HepG2 (cell line): ENCODE data around the gene KIF3C. TPM values are rescaled to one million over a fixed set of nuclear protein-coding genes. Genes with fewer than 3 reads are reported as not detected.

Source experiments
- DNMT1 ChIP-seq: sonication (generic); formaldehyde crosslinking; IDR thresholded peaks from 2 replicates; pipeline ENCODE4 v1.5.1; 2020; ENCODE audit warnings: mild to moderate bottlenecking, missing genetic modification reagents
- GLI4 ChIP-seq: sonication (generic); formaldehyde crosslinking; IDR thresholded peaks from 2 replicates; pipeline ENCODE4 v1.5.1; 2020; ENCODE audit warnings: missing genetic modification reagents, mild to moderate bottlenecking, moderate library complexity, borderline replicate concordance
- KLF13 ChIP-seq: sonication (generic); formaldehyde crosslinking; IDR thresholded peaks from 2 replicates; pipeline ENCODE4 v1.4.0; 2020; ENCODE audit warnings: mild to moderate bottlenecking, missing genetic modification reagents
- MATR3 ChIP-seq: sonication (generic); formaldehyde crosslinking; IDR thresholded peaks from 2 replicates; pipeline ENCODE4 v1.4.0; 2020; ENCODE audit warnings: missing genetic modification reagents
- MTA3 ChIP-seq: sonication (generic); formaldehyde crosslinking; IDR thresholded peaks from 2 replicates; pipeline ENCODE4 v1.4.0; 2020; ENCODE audit warnings: missing genetic modification reagents
- MTF1 ChIP-seq: sonication (generic); formaldehyde crosslinking; IDR thresholded peaks from 2 replicates; pipeline ENCODE4 v1.5.0; 2020; ENCODE audit warnings: missing genetic modification reagents
- MTF2 ChIP-seq: sonication (generic); formaldehyde crosslinking; IDR thresholded peaks from 2 replicates; pipeline ENCODE4 v1.5.0; 2020; ENCODE audit warnings: missing genetic modification reagents, borderline replicate concordance
- RBM22 ChIP-seq: fragments of 200-400 bp; formaldehyde crosslinking; optimal IDR thresholded peaks from 2 replicates; pipeline ENCODE3; 2017; ENCODE audit warnings: mild to moderate bottlenecking, low read length, moderate library complexity
- REXO4 ChIP-seq: sonication (generic); formaldehyde crosslinking; IDR thresholded peaks from 2 replicates; pipeline ENCODE4 v1.8.0; 2022; ENCODE audit warnings: missing genetic modification reagents, mild to moderate bottlenecking, borderline replicate concordance
- SAP130 ChIP-seq: IDR thresholded peaks from 2 replicates; pipeline ENCODE4 v1.6.1; 2016; ENCODE audit warnings: low read depth
- SATB2 ChIP-seq: sonication (generic); formaldehyde crosslinking; IDR thresholded peaks from 2 replicates; pipeline ENCODE4 v1.5.0; 2020; ENCODE audit warnings: missing genetic modification reagents
- SNAPC2 ChIP-seq: sonication (generic); formaldehyde crosslinking; IDR thresholded peaks from 2 replicates; pipeline ENCODE4 v1.8.1; 2022; ENCODE audit warnings: mild to moderate bottlenecking, missing genetic modification reagents
- SOX5 ChIP-seq: IDR thresholded peaks from 2 replicates; pipeline ENCODE4 v1.6.1; 2016; ENCODE audit warnings: borderline replicate concordance
- ZBTB7B ChIP-seq: sonication (generic); formaldehyde crosslinking; IDR thresholded peaks from 2 replicates; pipeline ENCODE4 v1.4.0; 2020; ENCODE audit warnings: missing genetic modification reagents
- ZNF274 ChIP-seq: sonication (generic); formaldehyde crosslinking; IDR thresholded peaks from 2 replicates; pipeline ENCODE4 v1.5.1; 2020; ENCODE audit warnings: mild to moderate bottlenecking, missing genetic modification reagents
- ZNF510 ChIP-seq: sonication (generic); formaldehyde crosslinking; IDR thresholded peaks from 2 replicates; pipeline ENCODE4 v1.4.0; 2020; ENCODE audit warnings: low read depth, mild to moderate bottlenecking, missing genetic modification reagents
- ZNF547 ChIP-seq: sonication (generic); formaldehyde crosslinking; IDR thresholded peaks from 2 replicates; pipeline ENCODE4 v1.5.1; 2020; ENCODE audit warnings: mild to moderate bottlenecking, missing genetic modification reagents
- ZNF577 ChIP-seq: sonication (generic); formaldehyde crosslinking; IDR thresholded peaks from 2 replicates; pipeline ENCODE4 v1.4.0; 2020; ENCODE audit warnings: mild to moderate bottlenecking, low read depth, missing genetic modification reagents, borderline replicate concordance
- ZNF644 ChIP-seq: IDR thresholded peaks from 2 replicates; pipeline ENCODE4 v1.6.1; 2016; ENCODE audit warnings: low read depth
- ZNF703 ChIP-seq: sonication (generic); formaldehyde crosslinking; IDR thresholded peaks from 2 replicates; pipeline ENCODE4 v1.5.1; 2020; ENCODE audit warnings: missing genetic modification reagents, mild to moderate bottlenecking, moderate library complexity, borderline replicate concordance
- polyA plus RNA-seq, 8 experiments: library from polyadenylated mRNA; depleted of rRNA in 3 of 8; stranded (reverse) in 7 of 8; unstranded in 1 of 8; fragments of >200 nt; fragmentation: Illumina TruSeq in 4 of 8; extraction: Trizol in 4 of 8; gene quantifications; 2 replicates each; pipeline versions ENCODE4 v1.2.1 to v1.2.3, GENCODE V29; 2011 to 2016; ENCODE audit warnings: low read depth in 4 of 8, missing spikeins in 1 of 8, mixed read lengths in 1 of 8; ENCODE audit not compliant: insufficient read depth in 1 of 8
- total RNA-seq, 5 experiments: library from RNA; depleted of rRNA; stranded (reverse); fragments of >200 nt; fragmentation: Illumina TruSeq; extraction: Trizol; gene quantifications; 2 replicates each; pipeline ENCODE4 v1.2.3, GENCODE V29; 2016; ENCODE audit warnings: low read depth in 1 of 5
- TF ChIP-seq, protein P1 (sequence below), 2 experiments: sonication (generic) in 1 of 2; formaldehyde crosslinking in 1 of 2; IDR thresholded peaks; 2 replicates each; pipeline versions ENCODE4 v1.5.1 to v1.6.1; 2011 to 2020; ENCODE audit warnings: borderline replicate concordance in 1 of 2, low read depth in 1 of 2, low read length in 1 of 2, mild to moderate bottlenecking in 1 of 2, missing genetic modification reagents in 1 of 2, moderate library complexity in 1 of 2
- TF ChIP-seq, protein P2 (sequence below): IDR thresholded peaks from 2 replicates; pipeline ENCODE4 v1.6.1; 2016; ENCODE audit warnings: control low read depth
- TF ChIP-seq, protein P3 (sequence below): sonication (generic); formaldehyde crosslinking; IDR thresholded peaks from 2 replicates; pipeline ENCODE4 v1.5.1; 2020; ENCODE audit warnings: missing genetic modification reagents, mild to moderate bottlenecking, borderline replicate concordance
- TF ChIP-seq, protein P4 (sequence below): sonication (generic); formaldehyde crosslinking; IDR thresholded peaks from 2 replicates; pipeline ENCODE4 v1.4.0; 2020; ENCODE audit warnings: missing genetic modification reagents

KIF3C gene
- total and polyA plus RNA-seq, 2 of the 13 experiments (the other 11 are each of a cell fraction or from before 2014, with no cell fraction given), result 3.6 to 4.9 TPM

DNA sequence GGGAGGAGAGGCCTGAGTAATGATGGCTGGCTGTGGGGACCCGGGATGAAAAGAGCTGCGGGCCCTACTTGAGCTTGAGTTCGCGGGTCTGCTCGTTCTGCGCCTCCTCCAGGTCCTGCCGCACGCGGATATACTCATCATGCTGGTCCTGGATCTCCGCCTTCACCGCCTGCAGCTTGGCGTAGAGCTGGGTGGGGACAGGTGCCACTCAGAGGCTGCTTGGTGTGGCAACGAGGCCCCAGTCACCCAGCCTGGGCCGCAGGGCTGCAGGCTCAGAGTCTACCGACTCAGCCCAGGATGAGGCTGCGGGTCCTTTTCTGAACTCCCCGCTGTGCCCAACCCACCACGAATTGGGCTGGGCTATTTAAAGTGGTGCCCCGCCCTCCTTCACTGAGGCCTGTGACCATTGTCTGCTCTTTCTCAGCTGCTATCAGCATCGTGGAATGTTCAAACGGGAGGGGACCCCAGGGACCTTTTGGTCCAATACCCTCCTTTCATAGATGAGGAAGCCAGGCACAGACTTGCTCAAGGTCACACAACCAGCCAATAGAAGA is 28.0 kb downstream of the KIF3C start (continued):
- no peak for TF ChIP-seq ZNF510
- TF ChIP-seq, protein P1, sequence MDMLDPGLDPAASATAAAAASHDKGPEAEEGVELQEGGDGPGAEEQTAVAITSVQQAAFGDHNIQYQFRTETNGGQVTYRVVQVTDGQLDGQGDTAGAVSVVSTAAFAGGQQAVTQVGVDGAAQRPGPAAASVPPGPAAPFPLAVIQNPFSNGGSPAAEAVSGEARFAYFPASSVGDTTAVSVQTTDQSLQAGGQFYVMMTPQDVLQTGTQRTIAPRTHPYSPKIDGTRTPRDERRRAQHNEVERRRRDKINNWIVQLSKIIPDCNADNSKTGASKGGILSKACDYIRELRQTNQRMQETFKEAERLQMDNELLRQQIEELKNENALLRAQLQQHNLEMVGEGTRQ (IDR thresholded peaks at IDR 0.05; ENCODE audit: low read depth, low read length), result no peak
- TF ChIP-seq, protein P1 (CRISPR knock-in tag; IDR thresholded peaks at IDR 0.05; ENCODE audit: borderline replicate concordance), result no peak
- TF ChIP-seq REXO4 (CRISPR knock-in tag), result no peak
- TF ChIP-seq, protein P2, sequence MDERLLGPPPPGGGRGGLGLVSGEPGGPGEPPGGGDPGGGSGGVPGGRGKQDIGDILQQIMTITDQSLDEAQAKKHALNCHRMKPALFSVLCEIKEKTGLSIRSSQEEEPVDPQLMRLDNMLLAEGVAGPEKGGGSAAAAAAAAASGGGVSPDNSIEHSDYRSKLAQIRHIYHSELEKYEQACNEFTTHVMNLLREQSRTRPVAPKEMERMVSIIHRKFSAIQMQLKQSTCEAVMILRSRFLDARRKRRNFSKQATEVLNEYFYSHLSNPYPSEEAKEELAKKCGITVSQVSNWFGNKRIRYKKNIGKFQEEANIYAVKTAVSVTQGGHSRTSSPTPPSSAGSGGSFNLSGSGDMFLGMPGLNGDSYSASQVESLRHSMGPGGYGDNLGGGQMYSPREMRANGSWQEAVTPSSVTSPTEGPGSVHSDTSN (CRISPR knock-in tag), result no peak
- TF ChIP-seq MATR3 (CRISPR knock-in tag), result no peak
- no peak for TF ChIP-seq KLF13
- no peak for TF ChIP-seq SNAPC2 (CRISPR knock-in tag)
- no peak for TF ChIP-seq ZNF274 (CRISPR knock-in tag)
- TF ChIP-seq MTF2 (CRISPR knock-in tag), result no peak
- TF ChIP-seq, protein P3, sequence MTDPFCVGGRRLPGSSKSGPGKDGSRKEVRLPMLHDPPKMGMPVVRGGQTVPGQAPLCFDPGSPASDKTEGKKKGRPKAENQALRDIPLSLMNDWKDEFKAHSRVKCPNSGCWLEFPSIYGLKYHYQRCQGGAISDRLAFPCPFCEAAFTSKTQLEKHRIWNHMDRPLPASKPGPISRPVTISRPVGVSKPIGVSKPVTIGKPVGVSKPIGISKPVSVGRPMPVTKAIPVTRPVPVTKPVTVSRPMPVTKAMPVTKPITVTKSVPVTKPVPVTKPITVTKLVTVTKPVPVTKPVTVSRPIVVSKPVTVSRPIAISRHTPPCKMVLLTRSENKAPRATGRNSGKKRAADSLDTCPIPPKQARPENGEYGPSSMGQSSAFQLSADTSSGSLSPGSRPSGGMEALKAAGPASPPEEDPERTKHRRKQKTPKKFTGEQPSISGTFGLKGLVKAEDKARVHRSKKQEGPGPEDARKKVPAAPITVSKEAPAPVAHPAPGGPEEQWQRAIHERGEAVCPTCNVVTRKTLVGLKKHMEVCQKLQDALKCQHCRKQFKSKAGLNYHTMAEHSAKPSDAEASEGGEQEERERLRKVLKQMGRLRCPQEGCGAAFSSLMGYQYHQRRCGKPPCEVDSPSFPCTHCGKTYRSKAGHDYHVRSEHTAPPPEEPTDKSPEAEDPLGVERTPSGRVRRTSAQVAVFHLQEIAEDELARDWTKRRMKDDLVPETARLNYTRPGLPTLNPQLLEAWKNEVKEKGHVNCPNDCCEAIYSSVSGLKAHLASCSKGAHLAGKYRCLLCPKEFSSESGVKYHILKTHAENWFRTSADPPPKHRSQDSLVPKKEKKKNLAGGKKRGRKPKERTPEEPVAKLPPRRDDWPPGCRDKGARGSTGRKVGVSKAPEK, result no peak
- no peak; the same call in 1 of the 2 replicates for TF ChIP-seq ZBTB7B
- TF ChIP-seq SOX5 (CRISPR knock-in tag), result no peak; the same call in 1 of the 2 replicates
- no peak for TF ChIP-seq SATB2 (CRISPR knock-in tag)
- TF ChIP-seq ZNF577 (CRISPR knock-in tag), result no peak
- TF ChIP-seq DNMT1, result no peak
- no peak for TF ChIP-seq GLI4 (CRISPR knock-in tag)
- TF ChIP-seq ZNF644, result no peak
- TF ChIP-seq MTA3 (CRISPR knock-in tag), result no peak
- TF ChIP-seq SAP130, result peak; percentile 47
- TF ChIP-seq MTF1 (CRISPR knock-in tag), result no peak
- TF ChIP-seq, protein P4, sequence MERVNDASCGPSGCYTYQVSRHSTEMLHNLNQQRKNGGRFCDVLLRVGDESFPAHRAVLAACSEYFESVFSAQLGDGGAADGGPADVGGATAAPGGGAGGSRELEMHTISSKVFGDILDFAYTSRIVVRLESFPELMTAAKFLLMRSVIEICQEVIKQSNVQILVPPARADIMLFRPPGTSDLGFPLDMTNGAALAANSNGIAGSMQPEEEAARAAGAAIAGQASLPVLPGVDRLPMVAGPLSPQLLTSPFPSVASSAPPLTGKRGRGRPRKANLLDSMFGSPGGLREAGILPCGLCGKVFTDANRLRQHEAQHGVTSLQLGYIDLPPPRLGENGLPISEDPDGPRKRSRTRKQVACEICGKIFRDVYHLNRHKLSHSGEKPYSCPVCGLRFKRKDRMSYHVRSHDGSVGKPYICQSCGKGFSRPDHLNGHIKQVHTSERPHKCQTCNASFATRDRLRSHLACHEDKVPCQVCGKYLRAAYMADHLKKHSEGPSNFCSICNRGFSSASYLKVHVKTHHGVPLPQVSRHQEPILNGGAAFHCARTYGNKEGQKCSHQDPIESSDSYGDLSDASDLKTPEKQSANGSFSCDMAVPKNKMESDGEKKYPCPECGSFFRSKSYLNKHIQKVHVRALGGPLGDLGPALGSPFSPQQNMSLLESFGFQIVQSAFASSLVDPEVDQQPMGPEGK (CRISPR knock-in tag), result peak; percentile 82
- TF ChIP-seq ZNF703 (CRISPR knock-in tag), result no peak
- TF ChIP-seq ZNF547 (CRISPR knock-in tag), result no peak
- no peak for TF ChIP-seq RBM22
